Ovary (tissue), 9 donors: ENCODE results near the gene OOSP4A. TPM values are rescaled to one million over a fixed set of nuclear protein-coding genes. Genes with fewer than 3 reads are reported as not detected.

Experiments used
- DNase-seq, 5 donors: peaks; one replicate each; pipeline ENCODE4 v3.0.0-alpha.2; 2019 to 2020
- H3K27ac ChIP-seq, 2 donors: fragments of 200-600 bp; one replicate each; pipeline versions ENCODE4 v1.5.1 to v1.8.0; 2019 to 2022
- H3K27me3 ChIP-seq: fragments of 200-600 bp; one replicate; pipeline ENCODE4 v1.8.0; 2022
- H3K36me3 ChIP-seq: fragments of 200-600 bp; sonication (generic); one replicate; pipeline ENCODE4 v1.5.1; 2019
- H3K4me1 ChIP-seq: one replicate; pipeline ENCODE4 v1.8.1; 2013; ENCODE audit warnings: mild to moderate bottlenecking, moderate library complexity; ENCODE audit not compliant: insufficient read depth
- H3K4me3 ChIP-seq: fragments of 200-600 bp; sonication (generic); one replicate; pipeline ENCODE4 v1.5.1; 2017
- H3K9me3 ChIP-seq, 2 donors: fragments of 200-600 bp in 1 of 2; sonication (generic) in 1 of 2; one replicate each; pipeline versions ENCODE4 v1.5.1 to v1.8.1; 2013 to 2019; ENCODE audit warnings: mild to moderate bottlenecking in 1 of 2, moderate library complexity in 1 of 2
- CTCF ChIP-seq, 3 donors: fragments of 450-650 bp in 2 of 3; fragments of 200-600 bp in 1 of 3; IDR thresholded peaks; one replicate each; pipeline versions ENCODE4 v1.5.1 to v1.8.0; 2016 to 2022; ENCODE audit warnings: antibody characterized with exemption in 3 of 3, mild to moderate bottlenecking in 1 of 3
- EP300 ChIP-seq: sonication (generic); formaldehyde crosslinking; IDR thresholded peaks from one replicate; pipeline ENCODE4 v1.6.1; 2017; ENCODE audit warnings: antibody characterized with exemption
- POLR2A ChIP-seq: fragments of 450-650 bp; IDR thresholded peaks from one replicate; pipeline ENCODE4 v1.6.1; 2017; ENCODE audit warnings: antibody characterized with exemption, mild to moderate bottlenecking, moderate library complexity
- WGBS, 3 donors: extraction: QIAGEN DNeasy Blood & Tissue Kit in 1 of 3; methylation state at CpG; one replicate each; pipeline versions ENCODE4 v1.1.5 to v1.1.7; 2013 to 2017; 5-methylcytosine and 5-hydroxymethylcytosine counted together
- intact Hi-C, 4 donors: fragments of 100-400 bp; cut with DNase I; formaldehyde crosslinking; loops; one replicate each; pipeline versions ENCODE4 v1.11.0 to v1.15.1; 2022 to 2023
- polyA plus RNA-seq, 2 donors: library from polyadenylated mRNA; stranded (reverse); fragments of 200-250 nt in 1 of 2; fragments of 350-450 nt in 1 of 2; fragmentation: Illumina TruSeq in 1 of 2; extraction: RNeasy Lipid Tissue Mini Kit (QIAGEN cat#74804) in 1 of 2; gene quantifications; one replicate each; pipeline ENCODE4 v1.2.3, GENCODE V29; 2013 to 2014
- total RNA-seq, 7 donors: library from RNA; depleted of rRNA in 2 of 7; stranded (reverse); fragments of >200 nt in 2 of 7; fragmentation: NEBNext Ultra II Directional in 3 of 7; extraction: Animal tissue kit (Norgen Biotek cat#: 25700) in 3 of 7; gene quantifications; one replicate each; pipeline versions ENCODE4 v1.1.0 to v1.2.4, GENCODE V29; 2016 to 2023
- donor health status: DM: no; HTN: no; CAD: no; lungs with moderate emphysema.
- donor health status: DM: no; HTN: no; CAD: no.
- donor health status: Bipolar disorder and iron deficiency.
- donor health status: DM: yes; HTN: yes; CAD: no.
- donor health status: DM: no; HTN: no; CAD: no.
- donor health status: DM: yes; HTN: yes; CAD: no.

OOSP4A gene
- total and polyA plus RNA-seq, 9 donors, result 0.29 TPM; not detected in 8

GRCh38 chr11:59965424-59965823, 1.6 kb downstream of the OOSP4A start:
- Histone ChIP-seq H3K27me3 (no peaks in the 10 kb centered on the region), H3K9me3 (no peaks in the 10 kb centered on the region), H3K27ac (no peak overlapping the region), H3K4me1 (peaks cover 3% of the 10 kb centered on the region), H3K4me3 (no peak overlapping the region), H3K36me3 (no peaks in the 10 kb centered on the region)
- intact Hi-C loops, result no loop called here
- TF ChIP-seq POLR2A (no peak), CTCF (IDR thresholded peaks at IDR 0.05) (no peak), EP300 (no peak)
- 53 to 75% (median 68%) methylated on average over 7 of the region's 7 CpGs for WGBS, 3 donors
- no peak for DNase-seq

- TF ChIP-seq POLR2A, result no peak
- TF ChIP-seq EP300, result no peak
- no peak for TF ChIP-seq CTCF (IDR thresholded peaks at IDR 0.05)
- DNase-seq, result no peak
- no peak overlapping the region for H3K4me3 ChIP-seq
- H3K36me3 ChIP-seq, result no peaks in the 10 kb centered on the region
- H3K9me3 ChIP-seq, result no peaks in the 10 kb centered on the region
- peaks cover 3% of the 10 kb centered on the region for H3K4me1 ChIP-seq
- intact Hi-C loops, result no loop called here
- no peaks in the 10 kb centered on the region for H3K27me3 ChIP-seq
- no peak overlapping the region for H3K27ac ChIP-seq
- WGBS, 3 donors, result 88 to 94% (median 92%) methylated on average over 3 of the region's 3 CpGs
Observed at GRCh38 chr11:59966201-59966600, 2.4 kb downstream of the OOSP4A start.

DNA sequence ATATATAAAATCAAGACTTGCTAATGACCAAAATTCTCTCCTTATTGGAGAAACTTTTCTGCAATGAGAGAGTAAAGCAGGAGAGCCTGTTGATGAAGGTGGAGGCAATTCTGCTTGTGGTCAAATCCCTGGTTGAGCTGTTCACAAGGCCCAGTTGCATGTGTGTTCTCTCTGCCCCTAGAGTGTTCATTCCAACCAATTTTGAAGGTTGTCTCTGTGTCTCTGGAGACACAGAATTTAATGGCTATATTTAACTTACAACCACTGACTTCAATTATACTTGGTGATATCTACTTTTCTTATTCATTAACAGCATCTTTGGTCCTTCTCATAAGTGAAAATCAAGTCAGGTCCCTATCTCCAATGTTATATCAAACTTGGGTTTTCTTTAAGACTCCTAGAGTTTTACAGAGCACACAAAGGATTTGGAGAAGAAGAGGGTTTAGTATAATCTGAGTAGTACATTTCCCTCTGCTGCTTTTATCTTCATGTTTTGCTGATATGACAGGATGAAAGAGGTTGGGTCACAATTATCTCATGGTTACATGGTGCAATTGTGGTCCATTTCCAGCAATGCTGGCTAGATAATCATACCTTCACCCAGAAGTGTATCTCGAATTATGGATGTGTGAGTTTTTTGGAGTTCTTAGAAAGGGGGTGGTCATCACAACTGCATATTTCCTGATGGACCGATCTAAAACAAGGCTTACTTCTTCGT, 4.0 kb downstream of the OOSP4A start:
- Histone ChIP-seq H3K27me3 (no peaks in the 10 kb centered on the region), H3K36me3 (no peaks in the 10 kb centered on the region), H3K4me1 (peaks cover 3% of the 10 kb centered on the region), H3K9me3 (no peaks in the 10 kb centered on the region), H3K4me3 (no peak overlapping the region), H3K27ac (no peak overlapping the region)
- TF ChIP-seq CTCF (IDR thresholded peaks at IDR 0.05), result no peak
- no peak for TF ChIP-seq EP300
- no peak for TF ChIP-seq POLR2A
- WGBS, 3 donors, result 94 to 95% (median 94%) methylated on average over 3 of the region's 3 CpGs
- DNase-seq, result no peak
- intact Hi-C loops, result no loop called here

DNA sequence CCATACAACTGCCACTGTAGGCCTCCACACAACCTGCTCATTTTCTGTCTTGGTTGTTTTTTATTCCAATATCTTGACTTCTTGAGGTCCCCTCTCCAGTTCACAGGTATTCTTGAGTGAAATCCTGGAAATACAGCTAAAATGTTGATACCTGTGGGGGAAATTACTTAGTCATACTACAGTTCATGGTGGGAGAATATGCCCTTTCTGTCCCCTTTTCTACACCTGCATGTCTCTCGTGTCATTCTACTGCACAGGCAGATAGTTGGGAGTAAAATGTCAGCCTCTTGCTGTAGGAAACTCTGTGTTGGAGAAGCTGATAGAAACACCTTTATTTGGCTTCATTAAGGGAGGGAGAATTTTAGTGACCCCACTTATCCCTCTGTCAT, 4.6 kb downstream of the OOSP4A start:
- Histone ChIP-seq H3K9me3 (no peaks in the 10 kb centered on the region), H3K36me3 (no peaks in the 10 kb centered on the region), H3K27me3 (no peaks in the 10 kb centered on the region), H3K27ac (no peak overlapping the region), H3K4me3 (no peak overlapping the region), H3K4me1 (peaks cover 3% of the 10 kb centered on the region)
- intact Hi-C loops, result no loop called here
- 81 to 95% (median 89%) methylated on average over 1 of the region's 1 CpG for WGBS, 3 donors
- TF ChIP-seq POLR2A, result no peak
- no peak for TF ChIP-seq CTCF (IDR thresholded peaks at IDR 0.05)
- TF ChIP-seq EP300, result no peak
- no peak for DNase-seq
